NCI-H2107 treated with DMSO at 0.1 percent for 48 hours (cell line): ENCODE measurements around the gene RGMB.

Experiments used
- DNase-seq: peaks from one replicate; lab custom pipeline; 2025; ENCODE audit not compliant: unreplicated experiment; lab: John Stamatoyannopoulos, UW

The RGMB gene

GRCh38 chr5:98768160-98768959 is 5.1 kb upstream of the RGMB start:
- peak; percentile 7 for DNase-seq

- DNase-seq = no peak
These were observed 4.6 kb upstream of the RGMB start for GRCh38 chr5:98768960-98769209.

- DNase-seq = no peak
These were observed 4.1 kb upstream of the RGMB start for GRCh38 chr5:98769210-98769958.

GRCh38 chr5:98769959-98770208 is 3.6 kb upstream of the RGMB start:
- no peak for DNase-seq

- DNase-seq = no peak
These were observed 3.1 kb upstream of the RGMB start for GRCh38 chr5:98770209-98770910.

- peak; percentile 45 for DNase-seq
These were observed 2.5 kb upstream of the RGMB start for GRCh38 chr5:98770911-98771322.

- peak; percentile 79 for DNase-seq
These were observed 1.9 kb upstream of the RGMB start for GRCh38 chr5:98771382-98772109.

GRCh38 chr5:98772415-98773213 is 849 bp upstream of the RGMB start:
- peak; percentile 45 for DNase-seq

- no peak for DNase-seq
These were observed 324 bp upstream of the RGMB start for GRCh38 chr5:98773214-98773463.

- DNase-seq = peak; percentile 11
These were observed 950 bp downstream of the RGMB start for GRCh38 chr5:98774192-98775033.

GRCh38 chr5:98775246-98776065 is 2.0 kb downstream of the RGMB start:
- DNase-seq = no peak

GRCh38 chr5:98776066-98776705 is 2.7 kb downstream of the RGMB start:
- no peak for DNase-seq

- DNase-seq = no peak
These were observed 3.8 kb downstream of the RGMB start for GRCh38 chr5:98777295-98777694.

GRCh38 chr5:98779264-98779877 is 5.9 kb downstream of the RGMB start:
- DNase-seq = no peak

- DNase-seq = no peak
These were observed 6.9 kb downstream of the RGMB start for GRCh38 chr5:98780390-98780789.

GRCh38 chr5:98781520-98781919 is 8.1 kb downstream of the RGMB start:
- no peak for DNase-seq

- no peak for DNase-seq
These were observed 8.5 kb downstream of the RGMB start for GRCh38 chr5:98781964-98782363.

GRCh38 chr5:98783051-98783649 is 9.7 kb downstream of the RGMB start:
- DNase-seq = no peak
